H54 (cell line): Measurements from ENCODE around the gene TRAF3.
"Not testable (repeated sequence)": the region's sequence is repeated elsewhere in the genome, so short reads cannot be mapped to it uniquely, and the experiment has no call there.

Source experiments
- DNase-seq: peaks from one replicate; pipeline ENCODE4 v3.0.0; 2011; ENCODE audit warnings: low spot score, mixed read lengths; ENCODE audit not compliant: insufficient read length
- FAIRE-seq: peaks from 3 replicates; lab custom pipeline; 2011; peaks lifted over from hg19 to GRCh38; lab: Jason Lieb, UNC
- POLR2A ChIP-seq: IDR thresholded peaks from 2 replicates; pipeline ENCODE4 v1.6.1; 2011; ENCODE audit warnings: low read depth, mild to moderate bottlenecking, low read length

Gene TRAF3

DNA sequence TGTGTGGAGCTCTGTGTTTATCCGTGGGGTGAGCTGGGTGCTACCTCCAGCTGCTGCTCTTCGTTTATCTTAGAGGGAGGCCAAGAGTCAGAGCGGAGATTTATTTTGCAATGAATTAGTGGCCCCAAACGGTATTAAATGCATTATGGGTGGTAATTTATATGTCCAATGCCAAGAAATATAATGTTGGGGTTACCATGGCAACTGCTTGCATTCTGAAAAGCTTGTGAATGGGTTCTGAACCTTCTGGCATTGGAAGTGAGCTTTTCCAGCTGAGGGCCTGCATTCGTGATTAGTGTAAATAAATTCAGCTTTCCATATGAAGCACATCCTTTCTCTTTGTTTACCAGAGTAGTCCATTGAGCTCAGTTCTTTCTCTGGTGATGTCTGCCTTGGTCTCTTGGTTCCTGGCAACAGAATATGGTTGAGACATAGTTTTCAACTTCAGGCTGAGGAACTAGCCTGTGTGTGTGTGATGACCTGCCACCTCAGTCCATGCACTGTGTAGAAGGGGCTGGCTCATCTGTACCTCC, 51.8 kb downstream of the TRAF3 start:
- DNase-seq (no peak), FAIRE-seq (no peak)
- TF ChIP-seq POLR2A = no peak

DNA sequence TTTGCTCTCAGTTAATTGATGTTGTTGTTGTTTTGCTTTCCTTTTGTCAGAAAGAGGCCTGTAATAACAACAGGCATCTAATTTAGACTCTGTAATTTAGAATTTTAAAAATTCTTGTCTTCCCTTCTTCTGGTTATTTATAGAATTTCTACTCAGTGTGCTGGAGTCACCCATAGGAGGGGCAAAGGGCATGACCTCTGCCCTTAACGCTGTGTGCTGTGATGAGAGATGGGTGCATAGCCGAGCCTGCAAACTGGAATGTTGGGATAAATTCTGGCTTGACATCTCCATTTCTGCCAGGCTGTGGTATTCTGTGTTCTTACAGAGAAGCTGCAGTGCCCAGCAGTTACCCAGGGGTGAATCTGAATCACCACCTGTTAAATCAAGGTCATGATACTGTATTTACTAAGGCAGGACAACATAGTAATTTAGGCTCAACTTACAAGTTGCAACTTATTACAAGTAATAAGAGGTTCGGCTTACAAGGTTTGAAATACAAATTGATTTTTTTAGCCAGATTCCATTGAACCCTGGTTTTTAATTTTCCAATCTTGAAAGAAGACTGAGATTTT, 53.3 kb downstream of the TRAF3 start:
- no peak for TF ChIP-seq POLR2A
- FAIRE-seq (no peak), DNase-seq (no peak)

DNA sequence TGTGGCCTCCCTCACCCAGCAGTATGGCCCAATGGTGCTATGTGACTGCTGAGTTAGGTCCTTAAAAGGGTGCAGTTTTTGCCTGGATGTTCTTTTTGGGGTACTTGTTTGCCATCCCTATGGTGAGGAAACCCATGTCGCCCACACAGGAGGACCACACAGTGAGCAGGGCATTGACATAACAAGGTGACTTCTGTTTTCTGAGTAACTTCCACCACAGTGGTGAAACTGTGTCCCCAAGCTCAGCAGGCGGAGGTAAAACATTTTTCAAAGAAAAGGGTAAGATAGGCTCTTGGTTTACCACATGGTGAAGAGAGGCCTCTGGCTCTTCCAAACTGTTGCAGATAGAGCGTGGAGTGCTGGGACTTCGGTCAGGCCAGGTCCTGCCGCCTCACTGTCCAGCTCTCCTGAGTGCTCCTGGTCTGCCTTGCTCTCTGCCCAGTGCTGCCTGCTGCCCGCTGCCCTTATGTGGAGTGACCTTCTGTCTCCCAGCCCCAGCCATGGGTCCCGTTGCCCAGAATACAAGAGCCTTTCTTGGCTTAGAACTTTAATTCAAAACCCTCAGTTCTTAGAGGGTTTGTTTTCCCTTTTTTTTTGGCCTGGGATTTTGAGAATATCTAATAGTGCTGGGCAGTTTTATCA, 54.0 kb downstream of the TRAF3 start:
- no peak for TF ChIP-seq POLR2A
- no peak for DNase-seq
- no peak for FAIRE-seq

DNA sequence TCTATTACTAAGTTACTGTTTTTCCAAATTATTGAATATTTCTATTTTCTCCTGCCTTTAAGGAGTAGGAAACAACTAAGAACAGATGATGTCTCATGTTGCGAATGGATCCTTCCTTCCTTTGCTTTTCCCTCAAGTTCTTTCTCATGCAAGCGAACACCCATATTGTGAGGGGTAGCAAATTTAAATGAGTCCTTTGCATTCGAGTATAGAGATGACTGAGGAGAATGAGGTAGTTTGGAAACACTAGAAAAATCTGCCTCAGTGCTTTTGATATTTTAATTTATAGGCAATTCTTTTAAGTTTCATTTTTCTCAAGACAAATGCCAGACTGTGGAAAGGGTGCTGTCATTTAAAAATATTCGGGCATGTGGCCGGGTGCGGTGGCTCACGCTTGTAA, 56.1 kb downstream of the TRAF3 start:
- FAIRE-seq = no peak
- no peak for DNase-seq
- TF ChIP-seq POLR2A = no peak

DNA sequence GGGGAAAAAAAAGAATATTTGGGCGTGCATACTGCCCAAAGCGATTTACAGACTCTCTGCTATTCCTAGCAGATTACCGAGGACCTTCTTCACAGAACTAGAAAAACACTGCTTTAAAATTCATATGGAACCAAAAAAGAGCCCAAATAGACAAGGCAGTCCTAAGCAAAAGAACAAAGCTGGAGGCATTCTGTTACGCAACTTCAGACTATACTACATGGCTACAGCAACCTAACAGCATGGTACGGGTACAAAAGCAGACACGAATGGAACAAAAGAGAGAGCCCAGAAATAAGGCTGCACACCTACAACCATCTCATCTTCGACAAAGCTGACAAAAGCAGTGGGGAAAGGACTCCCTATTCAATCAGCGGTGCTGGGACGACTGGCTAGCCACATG, 56.7 kb downstream of the TRAF3 start:
- TF ChIP-seq POLR2A = no peak
- DNase-seq (no peak), FAIRE-seq (no peak)

DNA sequence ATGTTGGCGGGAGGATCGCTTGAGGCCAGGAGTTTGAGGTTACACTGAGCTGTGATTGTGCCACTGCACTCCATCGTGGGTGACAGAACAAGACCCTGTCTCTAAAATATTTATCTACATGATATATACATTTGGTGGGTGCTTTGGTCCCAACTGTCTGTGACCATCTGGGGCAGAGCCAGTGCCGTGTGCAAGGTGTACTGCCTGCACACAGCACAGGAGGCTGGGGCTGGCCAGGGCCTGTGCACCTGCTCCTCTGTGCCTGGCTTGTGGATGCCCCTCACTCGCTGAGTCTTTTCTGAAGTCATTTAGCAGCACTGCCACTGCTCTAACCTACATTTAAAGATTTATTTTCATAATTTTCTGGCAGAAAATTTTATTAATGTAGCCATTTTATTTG, 58.7 kb downstream of the TRAF3 start:
- TF ChIP-seq POLR2A = no peak
- DNase-seq (no peak), FAIRE-seq (no peak)

DNA sequence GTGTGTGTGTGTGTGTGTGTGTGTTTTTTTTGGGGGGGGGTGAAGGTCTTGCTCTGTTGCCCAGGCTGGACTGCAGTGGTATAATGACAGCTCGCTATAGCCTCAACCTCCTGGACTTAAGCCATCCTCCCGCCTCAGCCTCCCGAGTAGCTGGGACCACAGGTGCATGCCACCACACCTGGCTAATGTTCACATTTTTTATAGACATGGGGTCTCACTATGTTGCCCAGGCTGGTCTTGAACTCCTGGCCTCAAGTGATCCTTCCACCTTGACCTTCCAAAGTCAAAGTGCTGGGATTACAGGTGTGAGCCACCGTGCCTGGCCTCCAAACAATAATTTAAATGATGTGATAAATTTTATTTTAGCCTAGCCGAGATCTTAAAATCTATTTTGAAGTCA, 59.9 kb downstream of the TRAF3 start:
- not testable (repeated sequence) for FAIRE-seq, DNase-seq

DNA sequence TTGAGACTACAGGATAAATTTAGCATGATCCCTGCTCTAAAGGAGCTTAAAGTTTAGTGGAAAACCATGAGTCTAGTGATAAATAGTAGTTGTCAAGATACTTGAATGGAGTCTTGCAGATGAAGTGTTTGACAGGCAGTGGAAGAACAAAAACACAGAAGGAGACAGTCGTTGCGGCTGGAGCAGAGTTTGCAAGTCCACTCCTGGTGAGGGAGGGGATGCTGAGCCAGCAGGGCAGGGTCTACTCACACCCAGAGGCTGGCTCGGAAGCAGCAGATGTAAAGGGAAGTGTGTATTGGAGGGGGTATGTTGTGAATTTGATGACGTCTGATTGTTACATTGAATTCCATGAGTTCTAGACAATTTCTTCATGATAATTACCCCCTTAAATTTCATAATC, 61.3 kb downstream of the TRAF3 start:
- FAIRE-seq = no peak
- TF ChIP-seq POLR2A = no peak
- DNase-seq = no peak

GRCh38 chr14:102840115-102840514, 62.9 kb downstream of the TRAF3 start:
- no peak for TF ChIP-seq POLR2A
- no peak for FAIRE-seq
- no peak for DNase-seq

GRCh38 chr14:102840771-102841528, 63.7 kb downstream of the TRAF3 start:
- no peak for FAIRE-seq
- TF ChIP-seq POLR2A = no peak
- no peak for DNase-seq

DNA sequence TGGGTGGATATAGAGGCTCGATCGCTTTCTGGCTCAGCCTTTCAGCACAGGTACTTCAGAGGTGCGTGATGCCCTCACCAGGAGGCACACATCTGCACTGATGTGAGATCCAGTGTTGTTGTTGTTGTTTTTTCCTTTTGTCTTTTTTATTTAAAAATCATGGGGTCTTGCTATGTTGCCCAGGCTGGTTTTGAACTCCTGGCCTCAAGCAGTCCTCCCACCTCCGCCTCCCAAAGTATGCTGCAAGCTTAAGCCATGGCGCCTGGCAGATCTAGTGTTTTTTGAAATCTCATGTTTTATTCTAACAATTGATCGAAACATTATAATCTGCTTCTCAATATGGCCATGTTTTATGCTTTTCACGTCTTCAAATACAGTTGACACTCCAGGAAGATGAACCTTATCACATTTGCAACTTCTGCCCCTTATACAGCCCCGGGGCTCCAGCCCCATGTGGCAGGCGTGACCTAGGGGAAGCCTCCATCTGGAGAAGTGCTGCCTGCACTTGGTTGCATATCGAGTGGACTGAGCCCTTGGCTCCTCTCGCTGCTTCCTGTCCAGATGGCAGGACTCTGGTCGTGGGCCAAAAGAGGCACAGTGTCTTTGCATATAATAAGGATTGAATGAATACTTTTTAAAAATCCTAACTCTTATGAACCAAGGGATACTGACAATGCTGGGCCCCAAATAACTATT, 71.7 kb downstream of the TRAF3 start:
- TF ChIP-seq POLR2A = no peak
- DNase-seq = no peak
- FAIRE-seq = no peak

- no peak for TF ChIP-seq POLR2A
- FAIRE-seq (no peak), DNase-seq (no peak)
Measured at GRCh38 chr14:102849526-102850379, 72.5 kb downstream of the TRAF3 start.

DNA sequence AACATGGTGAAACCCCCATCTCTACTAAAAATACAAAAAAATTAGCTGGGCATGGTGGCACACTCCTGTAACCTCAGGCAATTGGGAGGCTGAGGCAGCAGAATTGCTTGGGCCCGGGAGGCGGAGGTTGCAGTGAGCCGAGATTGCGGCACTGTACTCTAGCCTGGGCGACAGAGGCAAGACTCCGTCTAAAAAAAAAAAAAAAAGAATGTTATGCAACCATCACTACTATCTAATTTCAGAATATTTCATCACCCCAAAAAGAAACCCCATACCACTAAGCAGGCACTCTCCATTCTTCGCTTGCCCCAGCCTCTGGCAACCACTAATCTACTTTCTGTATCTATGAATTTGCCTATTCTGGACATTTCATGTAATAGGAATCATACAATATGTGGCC, 76.4 kb downstream of the TRAF3 start:
- no peak for TF ChIP-seq POLR2A
- no peak for FAIRE-seq
- no peak for DNase-seq
